K562 (cell line): Measurements from ENCODE around the gene NRXN2. TPM values are rescaled to one million over a fixed set of nuclear protein-coding genes. Genes with fewer than 3 reads are reported as not detected.

Experiments
- BMI1 ChIP-seq: fragments of 150-350 bp; IDR thresholded peaks from 2 replicates; pipeline ENCODE4 v1.6.1; 2014; ENCODE audit warnings: low read length
- ELF1 ChIP-seq: fragments of 200-800 bp; sonication (Bioruptor generic); IDR thresholded peaks from 2 replicates; pipeline ENCODE4 v1.6.1; 2016; ENCODE audit warnings: missing genetic modification characterization, missing compliant biosample characterization
- MAZ ChIP-seq, 2 experiments: fragments of 450-650 bp in 1 of 2; sonication (generic) in 1 of 2; formaldehyde crosslinking; IDR thresholded peaks in 1 of 2; conservative IDR thresholded peaks in 1 of 2; 2 replicates each; pipeline versions ENCODE4 v1.4.0 to v1.5.0; 2020; ENCODE audit warnings: mild to moderate bottlenecking in 1 of 2, missing genetic modification reagents in 1 of 2
- MEF2D ChIP-seq: conservative IDR thresholded peaks from 2 replicates; pipeline ENCODE4 v1.6.1; 2016; ENCODE audit warnings: low read depth, missing genetic modification characterization, missing compliant biosample characterization
- MLLT1 ChIP-seq, 2 experiments: fragments of 450-650 bp; IDR thresholded peaks; 2 replicates each; pipeline ENCODE4 v1.6.1; 2016
- MLX ChIP-seq, 2 experiments: fragments of 450-650 bp in 1 of 2; sonication (generic) in 1 of 2; formaldehyde crosslinking; conservative IDR thresholded peaks; 2 replicates each; pipeline versions ENCODE4 v1.4.0 to v1.8.1; 2020 to 2022; ENCODE audit warnings: mild to moderate bottlenecking in 1 of 2, missing genetic modification reagents in 1 of 2
- MTA3 ChIP-seq: fragments of 450-650 bp; formaldehyde crosslinking; IDR thresholded peaks from 2 replicates; pipeline ENCODE4 v1.6.1; 2017; ENCODE audit warnings: mild to moderate bottlenecking, borderline replicate concordance
- POLR2H ChIP-seq: IDR thresholded peaks from 2 replicates; pipeline ENCODE4 v1.6.1; 2016; ENCODE audit warnings: missing genetic modification characterization, low read depth, mild to moderate bottlenecking, control low read depth, missing compliant biosample characterization, moderate library complexity
- TAF9B ChIP-seq: fragments of 450-650 bp; IDR thresholded peaks from 2 replicates; pipeline ENCODE4 v1.6.1; 2018; ENCODE audit warnings: mild to moderate bottlenecking; ENCODE audit not compliant: partially characterized antibody
- YBX1 ChIP-seq: fragments of 450-650 bp; IDR thresholded peaks from 2 replicates; pipeline ENCODE4 v1.7.1; 2016; ENCODE audit warnings: mild to moderate bottlenecking
- ZBTB40 ChIP-seq, 2 experiments: fragments of 450-650 bp in 1 of 2; sonication (generic) in 1 of 2; formaldehyde crosslinking in 1 of 2; IDR thresholded peaks; 2 replicates each; pipeline versions ENCODE4 v1.7.1 to v1.9.0; 2016 to 2022; ENCODE audit warnings: inconsistent platforms in 1 of 2, mild to moderate bottlenecking in 1 of 2, missing genetic modification reagents in 1 of 2
- polyA plus RNA-seq, 8 experiments: library from polyadenylated mRNA; depleted of rRNA in 4 of 8; stranded (reverse) in 5 of 8; unstranded in 3 of 8; fragments of >200 nt; fragmentation: Nextera tagmentation in 2 of 8; fragmentation: Illumina TruSeq in 1 of 8; extraction: Ambion mirVana in 2 of 8; extraction: Trizol in 1 of 8; gene quantifications; 2 replicates each; pipeline versions ENCODE4 v1.2.1 to v1.2.3, GENCODE V29; 2011 to 2014; ENCODE audit warnings: inconsistent platforms in 1 of 8, missing spikeins in 1 of 8
- total RNA-seq, 7 experiments: library from RNA; depleted of rRNA in 6 of 7; stranded (reverse); fragments of >200 nt in 6 of 7; fragmentation: Illumina TruSeq in 2 of 7; extraction: Trizol in 2 of 7; gene quantifications; 2 replicates each; pipeline versions ENCODE4 v1.2.1 to v1.2.3, GENCODE V29; 2011 to 2021; ENCODE audit warnings: low replicate concordance in 1 of 7
- TF ChIP-seq, protein P1 (sequence below): fragments of 250-450 bp; sonication (Bioruptor Pico); IDR thresholded peaks from 2 replicates; pipeline ENCODE4 v1.8.0; 2021; ENCODE audit warnings: moderate library complexity, mild to moderate bottlenecking, inconsistent platforms
- TF ChIP-seq, protein P2 (sequence below): sonication (generic); formaldehyde crosslinking; IDR thresholded peaks from 2 replicates; pipeline ENCODE4 v1.8.0; 2022; ENCODE audit warnings: missing genetic modification reagents, mild to moderate bottlenecking, borderline replicate concordance

NRXN2 gene
- total and polyA plus RNA-seq, 9 of the 15 experiments (the other 6 are each of a cell fraction or from before 2014, with no cell fraction given), result 0.07 to 0.47 (median 0.15) TPM; not detected in 4

DNA sequence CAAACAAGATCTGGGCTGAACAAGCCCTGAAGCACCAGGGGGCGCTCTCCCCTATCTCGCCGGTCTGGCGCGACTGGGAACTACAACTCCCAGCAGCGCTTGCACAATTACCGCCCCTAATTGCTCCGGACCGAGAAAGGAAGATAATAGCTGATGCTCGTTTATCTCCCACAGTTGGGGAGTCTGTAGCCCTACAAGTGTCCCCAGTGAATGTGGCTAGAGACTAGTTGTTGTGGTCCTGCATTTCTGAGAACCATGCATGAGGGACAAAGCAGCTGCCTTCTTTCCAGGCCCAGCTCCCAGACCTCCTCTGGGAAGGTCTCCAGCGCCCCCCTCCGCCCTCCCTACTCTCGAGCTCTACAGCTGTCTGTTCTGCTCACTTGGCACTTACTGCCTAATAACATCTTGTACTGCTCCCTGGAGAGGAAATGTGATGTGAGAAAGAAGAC is 34.4 kb downstream of the NRXN2 start (continued):
- TF ChIP-seq MLLT1 (IDR thresholded peaks at IDR 0.05) (no peak), MLX (CRISPR knock-in tag; conservative IDR thresholded peaks at IDR 0.05) (no peak), MEF2D (tag) (no peak), BMI1 (no peak), MTA3 (peak; percentile 66; the same call in 1 of the 2 replicates), ZBTB40 (IDR thresholded peaks at IDR 0.05) (0 out of 2 replicates have a peak, but pooled peaks have one; percentile 40), ZBTB40 (CRISPR knock-in tag; IDR thresholded peaks at IDR 0.05) (no peak), MAZ (CRISPR knock-in tag; conservative IDR thresholded peaks at IDR 0.05 in 1 of 2, IDR thresholded peaks at IDR 0.05 in 1 of 2) (peak; percentile 27 to 45; a peak in 1 of 4 replicates), POLR2H (tag) (no peak), TAF9B (no peak), ELF1 (tag) (no peak), YBX1 (no peak)
- TF ChIP-seq, protein P1, sequence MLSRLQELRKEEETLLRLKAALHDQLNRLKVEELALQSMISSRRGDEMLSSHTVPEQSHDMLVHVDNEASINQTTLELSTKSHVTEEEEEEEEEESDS, result no peak
- TF ChIP-seq, protein P2, sequence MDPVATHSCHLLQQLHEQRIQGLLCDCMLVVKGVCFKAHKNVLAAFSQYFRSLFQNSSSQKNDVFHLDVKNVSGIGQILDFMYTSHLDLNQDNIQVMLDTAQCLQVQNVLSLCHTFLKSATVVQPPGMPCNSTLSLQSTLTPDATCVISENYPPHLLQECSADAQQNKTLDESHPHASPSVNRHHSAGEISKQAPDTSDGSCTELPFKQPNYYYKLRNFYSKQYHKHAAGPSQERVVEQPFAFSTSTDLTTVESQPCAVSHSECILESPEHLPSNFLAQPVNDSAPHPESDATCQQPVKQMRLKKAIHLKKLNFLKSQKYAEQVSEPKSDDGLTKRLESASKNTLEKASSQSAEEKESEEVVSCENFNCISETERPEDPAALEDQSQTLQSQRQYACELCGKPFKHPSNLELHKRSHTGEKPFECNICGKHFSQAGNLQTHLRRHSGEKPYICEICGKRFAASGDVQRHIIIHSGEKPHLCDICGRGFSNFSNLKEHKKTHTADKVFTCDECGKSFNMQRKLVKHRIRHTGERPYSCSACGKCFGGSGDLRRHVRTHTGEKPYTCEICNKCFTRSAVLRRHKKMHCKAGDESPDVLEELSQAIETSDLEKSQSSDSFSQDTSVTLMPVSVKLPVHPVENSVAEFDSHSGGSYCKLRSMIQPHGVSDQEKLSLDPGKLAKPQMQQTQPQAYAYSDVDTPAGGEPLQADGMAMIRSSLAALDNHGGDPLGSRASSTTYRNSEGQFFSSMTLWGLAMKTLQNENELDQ, result no peak
